ENCODE data around the gene RAB25. TPM values are rescaled to one million over a fixed set of nuclear protein-coding genes. Genes with fewer than 3 reads are reported as not detected.

Gene RAB25
- total and polyA plus RNA-seq, 11 donors = 0.38 TPM; not detected in 10

- no peaks in the 10 kb centered on the region for H3K27me3 ChIP-seq
- H3K9me3 ChIP-seq = no peaks in the 10 kb centered on the region
- TF ChIP-seq POLR2A (IDR thresholded peaks at IDR 0.05) (no peak), CTCF (IDR thresholded peaks at IDR 0.05) (no peak)
- DNase-seq (peak in 1 of 5 donors; percentile 33), ATAC-seq (no peak)
- no peak overlapping the region for H3K4me3 ChIP-seq
- 32 to 48% (median 39%) methylated on average over 3 of the region's 3 CpGs for WGBS, 4 donors
- H3K36me3 ChIP-seq = no peaks in the 10 kb centered on the region
- no peak overlapping the region for H3K27ac ChIP-seq
- peaks cover 0 to 22% (median 8%) of the 10 kb centered on the region in 12 donors for H3K4me1 ChIP-seq
- intact Hi-C loops (cut with DNase I) = no loop called here
Observed at GRCh38 chr1:156075162-156075561, 14.2 kb downstream of the RAB25 start.

GRCh38 chr1:156075775-156076204 lies 14.8 kb downstream of the RAB25 start:
- peaks cover 0 to 19% (median 8%) of the 10 kb centered on the region in 12 donors for H3K4me1 ChIP-seq
- no peak for TF ChIP-seq POLR2A (IDR thresholded peaks at IDR 0.05)
- no peak for TF ChIP-seq CTCF (IDR thresholded peaks at IDR 0.05)
- no peaks in the 10 kb centered on the region for H3K9me3 ChIP-seq
- DNase-seq (peak in 1 of 5 donors; percentile 2), ATAC-seq (no peak)
- no peaks in the 10 kb centered on the region for H3K27me3 ChIP-seq
- no peak overlapping the region for H3K27ac ChIP-seq
- intact Hi-C loops (cut with DNase I) = no loop called here
- 49 to 60% (median 52%) methylated on average over 4 of the region's 4 CpGs for WGBS, 4 donors
- no peaks in the 10 kb centered on the region for H3K36me3 ChIP-seq
- peak overlapping the region in 8 of 12 donors; percentile 53 to 66 (median 58) for H3K4me3 ChIP-seq

- Histone ChIP-seq H3K4me3 (peak overlapping the region; percentile 34 to 66 (median 56)), H3K4me1 (peaks cover 0 to 26% (median 8%) of the 10 kb centered on the region in 12 donors), H3K36me3 (no peaks in the 10 kb centered on the region), H3K27ac (peak overlapping the region in 10 of 12 donors; percentile 49 to 70 (median 62)), H3K27me3 (peaks cover 0 to 7% (median 0%) of the 10 kb centered on the region in 9 donors), H3K9me3 (no peaks in the 10 kb centered on the region)
- ATAC-seq = peak; percentile 27 to 87 (median 69)
- 22 to 56% (median 44%) methylated on average over 29 to 73 of the region's 73 CpGs for WGBS, 4 donors
- TF ChIP-seq POLR2A (IDR thresholded peaks at IDR 0.05) = peak in 1 of 2 donors; percentile 44
- no peak for TF ChIP-seq CTCF (IDR thresholded peaks at IDR 0.05)
- intact Hi-C loops (cut with DNase I) = no loop called here
- peak; percentile 61 to 79 (median 65) for DNase-seq
Observed at GRCh38 chr1:156076609-156077429, 15.9 kb downstream of the RAB25 start.

- intact Hi-C loops (cut with DNase I) = no loop called here
- Histone ChIP-seq H3K9me3 (no peaks in the 10 kb centered on the region), H3K27me3 (peaks cover 0 to 11% (median 0%) of the 10 kb centered on the region in 9 donors), H3K27ac (peak overlapping the region in 8 of 12 donors; percentile 8 to 70 (median 61)), H3K4me3 (peak overlapping the region in 8 of 12 donors; percentile 53 to 66 (median 56)), H3K36me3 (no peaks in the 10 kb centered on the region), H3K4me1 (peaks cover 0 to 32% (median 10%) of the 10 kb centered on the region in 12 donors)
- DNase-seq (no peak), ATAC-seq (no peak)
- TF ChIP-seq POLR2A (IDR thresholded peaks at IDR 0.05) (no peak), CTCF (IDR thresholded peaks at IDR 0.05) (no peak)
- WGBS, 4 donors = 90 to 93% (median 92%) methylated on average over 10 to 19 of the region's 19 CpGs
Observed at GRCh38 chr1:156077430-156077760, 16.4 kb downstream of the RAB25 start.

Data from heart left ventricle (tissue), 16 donors.